Liver (tissue), 9 donors: Measurements from ENCODE around the gene SNX19. TPM values are rescaled to one million over a fixed set of nuclear protein-coding genes. Genes with fewer than 3 reads are reported as not detected.

Experiments
- DNase-seq: peaks from one replicate; pipeline ENCODE4 v3.0.0-alpha.2; 2017; ENCODE audit warnings: low spot score
- H3K27ac ChIP-seq, 2 donors: one replicate each; pipeline ENCODE4 v1.7.0; 2013; ENCODE audit warnings: inconsistent platforms in 2 of 2, low read length in 2 of 2, control low read depth in 1 of 2, low read depth in 1 of 2, mild to moderate bottlenecking in 1 of 2
- H3K27me3 ChIP-seq, 4 donors: one replicate each; pipeline versions ENCODE4 v1.6.1 to v1.7.0; 2013; ENCODE audit warnings: low read length in 3 of 4, inconsistent platforms in 1 of 4, mild to moderate bottlenecking in 1 of 4, moderate library complexity in 1 of 4; ENCODE audit not compliant: control insufficient read depth in 4 of 4, insufficient read depth in 4 of 4
- H3K36me3 ChIP-seq, 4 donors: one replicate each; pipeline versions ENCODE4 v1.6.1 to v1.7.0; 2013; ENCODE audit warnings: low read length in 3 of 4, mild to moderate bottlenecking in 3 of 4, low read depth in 1 of 4, moderate library complexity in 1 of 4; ENCODE audit not compliant: control insufficient read depth in 4 of 4, insufficient read depth in 3 of 4
- H3K4me1 ChIP-seq, 4 donors: one replicate each; pipeline versions ENCODE4 v1.6.1 to v1.7.0; 2013; ENCODE audit warnings: low read length in 3 of 4, mild to moderate bottlenecking in 3 of 4, moderate library complexity in 1 of 4; ENCODE audit not compliant: control insufficient read depth in 4 of 4, insufficient read depth in 4 of 4
- H3K4me3 ChIP-seq, 3 donors: one replicate each; pipeline versions ENCODE4 v1.6.1 to v1.7.0; 2013; ENCODE audit warnings: low read length in 3 of 3, control low read depth in 1 of 3, low read depth in 1 of 3, mild to moderate bottlenecking in 1 of 3
- H3K9ac ChIP-seq, 2 donors: one replicate each; pipeline ENCODE4 v1.7.0; 2013; ENCODE audit warnings: low read length in 2 of 2, mild to moderate bottlenecking in 2 of 2, moderate library complexity in 2 of 2, control low read depth in 1 of 2, low read depth in 1 of 2
- H3K9me3 ChIP-seq, 4 donors: one replicate each; pipeline versions ENCODE4 v1.6.1 to v1.7.0; 2013; ENCODE audit warnings: low read length in 3 of 4; ENCODE audit not compliant: control insufficient read depth in 4 of 4
- EGR1 ChIP-seq, 2 donors: IDR thresholded peaks; 2 replicates each; pipeline ENCODE4 v1.6.1; 2016 to 2018; ENCODE audit warnings: antibody characterized with exemption in 2 of 2, low read depth in 2 of 2
- FOXA1 ChIP-seq: IDR thresholded peaks from 2 replicates; pipeline ENCODE4 v1.6.1; 2016; ENCODE audit warnings: antibody characterized with exemption
- FOXA2 ChIP-seq: IDR thresholded peaks from 2 replicates; pipeline ENCODE4 v1.6.1; 2016; ENCODE audit warnings: antibody characterized with exemption
- GABPA ChIP-seq, 2 donors: IDR thresholded peaks in 1 of 2; conservative IDR thresholded peaks in 1 of 2; 2 replicates each; pipeline ENCODE4 v1.6.1; 2016; ENCODE audit warnings: antibody characterized with exemption in 2 of 2, mild to moderate bottlenecking in 1 of 2, moderate library complexity in 1 of 2
- HNF4A ChIP-seq, 2 donors: conservative IDR thresholded peaks; 2 replicates each; pipeline ENCODE4 v1.6.1; 2016; ENCODE audit warnings: antibody characterized with exemption in 2 of 2, mild to moderate bottlenecking in 2 of 2
- HNF4G ChIP-seq: IDR thresholded peaks from 2 replicates; pipeline ENCODE4 v1.6.1; 2016; ENCODE audit warnings: antibody characterized with exemption
- JUND ChIP-seq, 2 donors: IDR thresholded peaks; 2 replicates each; pipeline ENCODE4 v1.6.1; 2016; ENCODE audit warnings: antibody characterized with exemption in 2 of 2
- NR2F2 ChIP-seq: IDR thresholded peaks from 2 replicates; pipeline ENCODE4 v1.6.1; 2016; ENCODE audit warnings: antibody characterized with exemption
- RAD21 ChIP-seq, 2 donors: IDR thresholded peaks; 2 replicates each; pipeline ENCODE4 v1.6.1; 2016; ENCODE audit warnings: antibody characterized with exemption in 2 of 2, mild to moderate bottlenecking in 2 of 2
- RXRA ChIP-seq, 2 donors: IDR thresholded peaks; 2 replicates each; pipeline ENCODE4 v1.6.1; 2017 to 2018; ENCODE audit warnings: antibody characterized with exemption in 2 of 2, mild to moderate bottlenecking in 1 of 2
- SP1 ChIP-seq: IDR thresholded peaks from 2 replicates; pipeline ENCODE4 v1.6.1; 2018; ENCODE audit warnings: antibody characterized with exemption, mild to moderate bottlenecking
- YY1 ChIP-seq: IDR thresholded peaks from 2 replicates; pipeline ENCODE4 v1.6.1; 2016; ENCODE audit warnings: antibody characterized with exemption, mild to moderate bottlenecking
- WGBS: extraction: QIAGEN DNeasy Blood & Tissue Kit; methylation state at CpG from one replicate; pipeline ENCODE4 v1.1.7; 2013; 5-methylcytosine and 5-hydroxymethylcytosine counted together
- polyA plus RNA-seq, 2 donors: library from polyadenylated mRNA; stranded (reverse) in 1 of 2; unstranded in 1 of 2; fragments of 200-250 nt in 1 of 2; fragments of >200 nt in 1 of 2; fragmentation: Nextera tagmentation in 1 of 2; extraction: Ambion mirVana in 1 of 2; gene quantifications; one replicate each; pipeline versions ENCODE4 v1.2.1 to v1.2.3, GENCODE V29; 2013 to 2015
- total RNA-seq, 2 donors: library from RNA; depleted of rRNA; stranded (reverse); fragments of >200 nt; gene quantifications; one replicate each; pipeline ENCODE4 v1.2.3, GENCODE V29; 2014
- TF ChIP-seq, protein P1 (sequence below): IDR thresholded peaks from 2 replicates; pipeline ENCODE4 v1.6.1; 2016; ENCODE audit warnings: antibody characterized with exemption
- TF ChIP-seq, protein P2 (sequence below): IDR thresholded peaks from 2 replicates; pipeline ENCODE4 v1.6.1; 2016; ENCODE audit warnings: antibody characterized with exemption, mild to moderate bottlenecking
- TF ChIP-seq, protein P3 (sequence below): fragments of 150-350 bp; IDR thresholded peaks from 2 replicates; pipeline ENCODE4 v1.5.1; 2017; ENCODE audit warnings: improper control_type of control experiment, low read depth, low read length; ENCODE audit not compliant: missing input control
- donor health status: healthy.
- donor health status: healthy.
- donor health status: healthy.
- donor health status: healthy.
- donor health status: healthy.

The SNX19 gene
- total and polyA plus RNA-seq, 4 donors, result 16.5 to 94.5 (median 32.7) TPM

DNA sequence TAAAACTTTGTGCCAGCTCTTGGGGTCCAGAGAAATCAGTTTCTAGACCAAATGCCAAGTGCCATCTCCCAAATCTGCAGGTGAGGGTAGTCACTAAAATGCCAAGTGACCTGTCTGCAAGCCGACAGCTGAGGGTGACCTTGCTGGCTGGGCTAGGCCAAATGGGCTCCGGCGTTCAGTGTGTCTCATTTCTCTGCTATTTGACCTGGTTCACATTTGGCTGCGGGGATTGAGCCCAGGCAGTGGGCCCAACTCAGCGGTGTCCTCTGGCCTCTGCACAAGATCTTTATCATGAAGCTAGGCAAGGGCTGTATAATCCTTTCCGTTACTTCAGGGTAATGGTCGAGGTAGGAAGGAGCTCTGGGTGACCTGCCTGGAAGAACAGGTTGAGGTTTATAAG, 87.5 kb downstream of the SNX19 start:
- Histone ChIP-seq H3K9me3 (no peaks in the 10 kb centered on the region), H3K4me1 (no peaks in the 10 kb centered on the region), H3K36me3 (no peaks in the 10 kb centered on the region), H3K27ac (no peak overlapping the region), H3K27me3 (peaks cover 0 to 4% (median 2%) of the 10 kb centered on the region in 4 donors), H3K4me3 (no peak overlapping the region), H3K9ac (no peak overlapping the region)
- no peak for DNase-seq
- 89% methylated on average over 7 of the region's 7 CpGs for WGBS
- TF ChIP-seq GABPA (IDR thresholded peaks at IDR 0.05 in 1 of 2, conservative IDR thresholded peaks at IDR 0.05 in 1 of 2) (no peak), HNF4A (conservative IDR thresholded peaks at IDR 0.05) (no peak), FOXA1 (no peak), JUND (IDR thresholded peaks at IDR 0.05) (no peak)
- TF ChIP-seq, protein P1, sequence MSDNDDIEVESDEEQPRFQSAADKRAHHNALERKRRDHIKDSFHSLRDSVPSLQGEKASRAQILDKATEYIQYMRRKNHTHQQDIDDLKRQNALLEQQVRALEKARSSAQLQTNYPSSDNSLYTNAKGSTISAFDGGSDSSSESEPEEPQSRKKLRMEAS, result no peak
- TF ChIP-seq, protein P2, sequence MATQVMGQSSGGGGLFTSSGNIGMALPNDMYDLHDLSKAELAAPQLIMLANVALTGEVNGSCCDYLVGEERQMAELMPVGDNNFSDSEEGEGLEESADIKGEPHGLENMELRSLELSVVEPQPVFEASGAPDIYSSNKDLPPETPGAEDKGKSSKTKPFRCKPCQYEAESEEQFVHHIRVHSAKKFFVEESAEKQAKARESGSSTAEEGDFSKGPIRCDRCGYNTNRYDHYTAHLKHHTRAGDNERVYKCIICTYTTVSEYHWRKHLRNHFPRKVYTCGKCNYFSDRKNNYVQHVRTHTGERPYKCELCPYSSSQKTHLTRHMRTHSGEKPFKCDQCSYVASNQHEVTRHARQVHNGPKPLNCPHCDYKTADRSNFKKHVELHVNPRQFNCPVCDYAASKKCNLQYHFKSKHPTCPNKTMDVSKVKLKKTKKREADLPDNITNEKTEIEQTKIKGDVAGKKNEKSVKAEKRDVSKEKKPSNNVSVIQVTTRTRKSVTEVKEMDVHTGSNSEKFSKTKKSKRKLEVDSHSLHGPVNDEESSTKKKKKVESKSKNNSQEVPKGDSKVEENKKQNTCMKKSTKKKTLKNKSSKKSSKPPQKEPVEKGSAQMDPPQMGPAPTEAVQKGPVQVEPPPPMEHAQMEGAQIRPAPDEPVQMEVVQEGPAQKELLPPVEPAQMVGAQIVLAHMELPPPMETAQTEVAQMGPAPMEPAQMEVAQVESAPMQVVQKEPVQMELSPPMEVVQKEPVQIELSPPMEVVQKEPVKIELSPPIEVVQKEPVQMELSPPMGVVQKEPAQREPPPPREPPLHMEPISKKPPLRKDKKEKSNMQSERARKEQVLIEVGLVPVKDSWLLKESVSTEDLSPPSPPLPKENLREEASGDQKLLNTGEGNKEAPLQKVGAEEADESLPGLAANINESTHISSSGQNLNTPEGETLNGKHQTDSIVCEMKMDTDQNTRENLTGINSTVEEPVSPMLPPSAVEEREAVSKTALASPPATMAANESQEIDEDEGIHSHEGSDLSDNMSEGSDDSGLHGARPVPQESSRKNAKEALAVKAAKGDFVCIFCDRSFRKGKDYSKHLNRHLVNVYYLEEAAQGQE, result no peak
- TF ChIP-seq, protein P3, sequence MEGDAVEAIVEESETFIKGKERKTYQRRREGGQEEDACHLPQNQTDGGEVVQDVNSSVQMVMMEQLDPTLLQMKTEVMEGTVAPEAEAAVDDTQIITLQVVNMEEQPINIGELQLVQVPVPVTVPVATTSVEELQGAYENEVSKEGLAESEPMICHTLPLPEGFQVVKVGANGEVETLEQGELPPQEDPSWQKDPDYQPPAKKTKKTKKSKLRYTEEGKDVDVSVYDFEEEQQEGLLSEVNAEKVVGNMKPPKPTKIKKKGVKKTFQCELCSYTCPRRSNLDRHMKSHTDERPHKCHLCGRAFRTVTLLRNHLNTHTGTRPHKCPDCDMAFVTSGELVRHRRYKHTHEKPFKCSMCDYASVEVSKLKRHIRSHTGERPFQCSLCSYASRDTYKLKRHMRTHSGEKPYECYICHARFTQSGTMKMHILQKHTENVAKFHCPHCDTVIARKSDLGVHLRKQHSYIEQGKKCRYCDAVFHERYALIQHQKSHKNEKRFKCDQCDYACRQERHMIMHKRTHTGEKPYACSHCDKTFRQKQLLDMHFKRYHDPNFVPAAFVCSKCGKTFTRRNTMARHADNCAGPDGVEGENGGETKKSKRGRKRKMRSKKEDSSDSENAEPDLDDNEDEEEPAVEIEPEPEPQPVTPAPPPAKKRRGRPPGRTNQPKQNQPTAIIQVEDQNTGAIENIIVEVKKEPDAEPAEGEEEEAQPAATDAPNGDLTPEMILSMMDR, result no peak

DNA sequence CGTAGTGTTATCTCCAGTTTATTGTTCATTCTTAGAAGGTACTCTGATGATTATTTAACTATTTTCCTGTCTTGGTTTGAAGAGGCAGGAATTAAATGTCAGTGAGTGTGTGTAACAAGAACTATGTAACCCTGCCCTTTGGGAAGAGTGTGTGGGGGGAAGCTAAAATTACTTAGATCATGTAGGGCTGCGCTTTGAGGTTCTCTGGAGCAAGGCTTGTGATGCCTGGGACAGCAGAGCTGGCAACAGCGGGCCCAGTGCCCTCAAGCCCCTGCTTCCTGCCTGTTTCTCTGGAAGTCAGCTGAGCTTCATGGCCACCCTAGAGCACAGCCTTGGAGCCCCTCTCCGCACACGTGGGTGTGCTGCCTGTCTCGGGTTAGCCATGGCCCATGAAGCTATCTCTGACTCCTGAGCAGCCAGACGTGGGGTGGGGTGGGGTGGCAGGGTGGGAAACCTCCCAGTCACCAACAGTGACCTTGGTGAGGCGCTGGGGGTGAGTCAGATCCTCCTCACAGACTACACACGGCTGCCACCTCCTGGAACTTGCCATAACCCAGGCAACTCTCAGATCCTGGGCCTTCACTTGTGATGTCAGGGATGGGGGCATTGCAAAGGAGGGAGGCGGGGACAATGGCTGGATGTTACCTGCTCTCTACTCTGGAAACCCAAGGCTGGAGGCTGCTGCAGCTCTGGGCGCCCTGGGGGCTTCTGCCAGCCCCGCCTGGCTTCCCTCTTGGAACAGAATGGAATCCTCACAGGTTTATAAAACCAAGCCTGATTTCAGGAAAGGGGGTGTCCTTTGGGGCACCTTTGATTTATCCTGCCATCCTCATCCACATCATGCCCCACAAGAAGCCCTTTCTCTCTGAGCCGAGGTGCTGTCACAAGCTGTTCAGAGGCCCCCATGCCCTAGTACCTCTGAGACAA, 88.6 kb downstream of the SNX19 start:
- no peak for DNase-seq
- Histone ChIP-seq H3K36me3 (no peaks in the 10 kb centered on the region), H3K27ac (no peak overlapping the region), H3K4me1 (no peaks in the 10 kb centered on the region), H3K9ac (no peak overlapping the region), H3K27me3 (peaks cover 0 to 7% (median 2%) of the 10 kb centered on the region in 4 donors), H3K9me3 (no peaks in the 10 kb centered on the region), H3K4me3 (no peak overlapping the region)
- TF ChIP-seq RAD21 (IDR thresholded peaks at IDR 0.05) (peak; percentile 48 to 62), EGR1 (IDR thresholded peaks at IDR 0.05; ENCODE audit: low read depth in 2 of 2) (no peak)
- WGBS, result 58% methylated on average over 13 of the region's 13 CpGs

DNA sequence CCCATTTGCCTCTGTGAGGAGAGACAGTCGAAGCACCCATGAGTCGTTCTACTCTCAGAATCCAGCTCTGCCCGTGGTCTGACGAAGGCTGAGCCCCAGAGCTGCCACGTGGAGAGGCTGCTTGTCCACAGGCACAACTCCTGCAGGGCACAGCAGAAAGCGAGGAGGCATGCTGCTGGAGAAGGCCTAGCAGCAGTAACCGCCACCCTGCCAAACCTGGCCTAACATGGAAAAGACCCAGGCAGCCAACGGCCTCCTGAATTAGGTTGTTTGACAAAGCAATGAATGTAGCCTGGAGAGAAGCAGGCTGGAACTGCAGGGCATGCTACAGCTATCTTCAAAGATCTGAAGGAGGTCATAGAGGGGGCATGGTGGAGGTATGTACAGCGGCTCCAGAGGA, 89.7 kb downstream of the SNX19 start:
- Histone ChIP-seq H3K36me3 (no peaks in the 10 kb centered on the region), H3K9me3 (no peaks in the 10 kb centered on the region), H3K9ac (no peak overlapping the region), H3K27ac (no peak overlapping the region), H3K27me3 (peaks cover 0 to 7% (median 2%) of the 10 kb centered on the region in 4 donors), H3K4me3 (no peak overlapping the region), H3K4me1 (no peaks in the 10 kb centered on the region)
- DNase-seq, result no peak
- no peak for TF ChIP-seq SP1
- TF ChIP-seq, protein P3, result no peak
- TF ChIP-seq NR2F2, result no peak
- TF ChIP-seq, protein P1, result no peak
- no peak for TF ChIP-seq HNF4G
- no peak for TF ChIP-seq GABPA (IDR thresholded peaks at IDR 0.05 in 1 of 2, conservative IDR thresholded peaks at IDR 0.05 in 1 of 2)
- TF ChIP-seq FOXA2, result no peak
- no peak for TF ChIP-seq YY1
- no peak for TF ChIP-seq RXRA (IDR thresholded peaks at IDR 0.05)
- WGBS, result 87% methylated on average over 9 of the region's 9 CpGs
